A673 (cell line): ENCODE data around the gene EEFSEC. TPM values are rescaled to one million over a fixed set of nuclear protein-coding genes. Genes with fewer than 3 reads are reported as not detected.

Experiments used
- BruUV-seq: library from RNA; stranded (reverse); fragments of 400-500 nt; replicated peaks from 2 replicates; lab custom pipeline; 2021; lab: Mats Ljungman, UMichigan
- CTCF ChIA-PET: fragments of 300-600 bp; sonication (Branson Sonifier 250); formaldehyde crosslinking; loops from one replicate; lab custom pipeline; 2022; ENCODE audit warnings: antibody characterized with exemption; lab: Charles Lee
- POLR2A ChIA-PET: fragments of 300-600 bp; sonication (Branson Sonifier 250); formaldehyde crosslinking; loops from one replicate; lab custom pipeline; 2022; ENCODE audit warnings: antibody characterized with exemption; ENCODE audit not compliant: low non-redundant PET; lab: Charles Lee
- DNase-seq: peaks from one replicate; pipeline ENCODE4 v3.0.0-alpha.2; 2015; ENCODE audit warnings: low spot score
- H3K27ac ChIP-seq: fragments of 200-600 bp; sonication (generic); 2 replicates; pipeline ENCODE4 v1.5.1; 2016; ENCODE audit warnings: mixed run types, low read depth, mild to moderate bottlenecking, mixed read lengths, antibody characterized with exemption, low read length; ENCODE audit not compliant: poor library complexity, severe bottlenecking
- H3K27me3 ChIP-seq: fragments of 200-600 bp; sonication (generic); replicated peaks from 2 replicates; pipeline ENCODE4 v1.6.1; 2017; ENCODE audit warnings: mixed run types, low read depth, mild to moderate bottlenecking, mixed read lengths, antibody characterized with exemption, low read length; ENCODE audit not compliant: insufficient read depth, poor library complexity
- H3K36me3 ChIP-seq: fragments of 200-600 bp; sonication (generic); 2 replicates; pipeline ENCODE4 v1.6.1; 2016; ENCODE audit warnings: mixed run types, mild to moderate bottlenecking, mixed read lengths, antibody characterized with exemption, low read length; ENCODE audit not compliant: insufficient read depth, poor library complexity, severe bottlenecking
- H3K4me1 ChIP-seq: fragments of 200-600 bp; sonication (generic); 2 replicates; pipeline ENCODE4 v1.6.1; 2017; ENCODE audit warnings: mixed run types, mild to moderate bottlenecking, mixed read lengths, antibody characterized with exemption, low read length; ENCODE audit not compliant: insufficient read depth, poor library complexity, severe bottlenecking
- H3K4me3 ChIP-seq: fragments of 200-600 bp; sonication (generic); 2 replicates; pipeline ENCODE4 v1.5.1; 2016; ENCODE audit warnings: low read depth, mixed run types, mild to moderate bottlenecking, mixed read lengths, low read length; ENCODE audit not compliant: poor library complexity, severe bottlenecking
- H3K9me3 ChIP-seq: fragments of 200-600 bp; sonication (generic); 2 replicates; pipeline ENCODE4 v1.6.1; 2016; ENCODE audit warnings: mixed run types, low read depth, mild to moderate bottlenecking, mixed read lengths, antibody characterized with exemption, low read length; ENCODE audit not compliant: poor library complexity, severe bottlenecking
- EZH2 ChIP-seq: fragments of 200-600 bp; sonication (generic); IDR thresholded peaks from 2 replicates; pipeline ENCODE4 v1.6.1; 2017; ENCODE audit warnings: borderline replicate concordance, low read depth, mild to moderate bottlenecking, mixed read lengths, antibody characterized with exemption, low read length; ENCODE audit not compliant: poor library complexity, severe bottlenecking
- intact Hi-C: fragments of 100-400 bp; cut with micrococcal nuclease; formaldehyde crosslinking; loops from one replicate; pipeline ENCODE4 v1.10.0; 2022; ENCODE audit not compliant: unreplicated experiment
- total RNA-seq: library from RNA; stranded (reverse); gene quantifications from 2 replicates; pipeline ENCODE4 v1.2.3, GENCODE V29; 2021
- TF ChIP-seq, protein P1 (sequence below): fragments of 300-800, 200-600 bp; sonication (generic); conservative IDR thresholded peaks from 2 replicates; pipeline ENCODE4 v1.5.1; 2017; ENCODE audit warnings: low read depth, mild to moderate bottlenecking, antibody characterized with exemption, low read length, moderate library complexity, mixed read lengths

The EEFSEC gene
- total RNA-seq, 1 experiment from 2014 or later, result 19.7 TPM

DNA sequence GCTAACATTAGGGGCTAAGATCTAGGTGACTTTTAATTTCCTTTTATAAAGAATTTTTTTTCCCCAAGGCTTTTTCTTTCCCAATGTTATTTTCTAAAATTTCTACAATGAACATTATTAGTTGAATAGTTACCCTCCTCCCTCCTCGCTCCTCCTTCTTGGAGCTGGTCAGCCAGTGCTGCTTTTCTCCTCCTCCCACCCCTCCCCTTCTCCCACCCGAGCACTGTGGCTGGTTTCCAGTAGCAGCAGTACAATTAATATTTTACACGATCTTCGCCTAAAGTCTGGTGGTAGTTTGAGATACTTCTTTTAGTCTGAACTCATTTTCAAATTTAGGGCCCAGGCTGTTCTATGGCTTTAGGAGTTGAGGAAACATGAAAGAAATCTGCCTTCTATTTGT, 41.6 kb downstream of the EEFSEC start:
- intact Hi-C loops, result no loop called here
- no peaks in the 10 kb centered on the region for H3K36me3 ChIP-seq
- no peaks in the 10 kb centered on the region for H3K9me3 ChIP-seq
- no peaks in the 10 kb centered on the region for H3K4me1 ChIP-seq
- POLR2A ChIA-PET, result no interaction called here
- no peaks in the 10 kb centered on the region for H3K27me3 ChIP-seq
- no TSS peak for BruUV-seq
- H3K4me3 ChIP-seq, result no peak overlapping the region
- H3K27ac ChIP-seq, result no peak overlapping the region
- CTCF ChIA-PET, result no interaction called here
- TF ChIP-seq, protein P1, sequence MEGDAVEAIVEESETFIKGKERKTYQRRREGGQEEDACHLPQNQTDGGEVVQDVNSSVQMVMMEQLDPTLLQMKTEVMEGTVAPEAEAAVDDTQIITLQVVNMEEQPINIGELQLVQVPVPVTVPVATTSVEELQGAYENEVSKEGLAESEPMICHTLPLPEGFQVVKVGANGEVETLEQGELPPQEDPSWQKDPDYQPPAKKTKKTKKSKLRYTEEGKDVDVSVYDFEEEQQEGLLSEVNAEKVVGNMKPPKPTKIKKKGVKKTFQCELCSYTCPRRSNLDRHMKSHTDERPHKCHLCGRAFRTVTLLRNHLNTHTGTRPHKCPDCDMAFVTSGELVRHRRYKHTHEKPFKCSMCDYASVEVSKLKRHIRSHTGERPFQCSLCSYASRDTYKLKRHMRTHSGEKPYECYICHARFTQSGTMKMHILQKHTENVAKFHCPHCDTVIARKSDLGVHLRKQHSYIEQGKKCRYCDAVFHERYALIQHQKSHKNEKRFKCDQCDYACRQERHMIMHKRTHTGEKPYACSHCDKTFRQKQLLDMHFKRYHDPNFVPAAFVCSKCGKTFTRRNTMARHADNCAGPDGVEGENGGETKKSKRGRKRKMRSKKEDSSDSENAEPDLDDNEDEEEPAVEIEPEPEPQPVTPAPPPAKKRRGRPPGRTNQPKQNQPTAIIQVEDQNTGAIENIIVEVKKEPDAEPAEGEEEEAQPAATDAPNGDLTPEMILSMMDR, result no peak
- TF ChIP-seq EZH2, result no peak
- no peak for DNase-seq

DNA sequence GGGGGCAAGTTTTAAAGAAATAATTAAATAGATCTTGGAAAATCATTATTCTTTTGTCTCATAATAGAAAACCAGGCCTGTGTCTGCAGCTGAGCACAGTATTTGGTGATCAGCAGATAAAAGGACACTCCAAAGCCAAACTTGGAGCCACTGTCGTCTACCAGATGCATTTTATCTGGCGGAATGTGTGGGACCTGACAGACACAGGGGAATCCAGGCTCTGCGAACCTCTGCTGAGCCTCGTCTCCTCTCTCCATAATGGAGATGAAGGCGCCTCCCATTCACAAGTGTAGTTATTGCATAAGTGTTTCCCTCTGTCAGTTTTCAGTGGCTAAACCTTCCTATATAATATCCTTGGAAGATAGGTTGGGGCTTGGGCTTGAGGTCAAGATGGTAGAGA, 42.1 kb downstream of the EEFSEC start:
- no peaks in the 10 kb centered on the region for H3K27me3 ChIP-seq
- ChIA-PET CTCF (no interaction called here), POLR2A (no interaction called here)
- H3K36me3 ChIP-seq, result no peaks in the 10 kb centered on the region
- H3K9me3 ChIP-seq, result no peaks in the 10 kb centered on the region
- no peak for TF ChIP-seq EZH2
- TF ChIP-seq, protein P1, result no peak
- H3K27ac ChIP-seq, result no peak overlapping the region
- DNase-seq, result no peak
- no TSS peak for BruUV-seq
- no peak overlapping the region for H3K4me3 ChIP-seq
- intact Hi-C loops, result no loop called here
- no peaks in the 10 kb centered on the region for H3K4me1 ChIP-seq

DNA sequence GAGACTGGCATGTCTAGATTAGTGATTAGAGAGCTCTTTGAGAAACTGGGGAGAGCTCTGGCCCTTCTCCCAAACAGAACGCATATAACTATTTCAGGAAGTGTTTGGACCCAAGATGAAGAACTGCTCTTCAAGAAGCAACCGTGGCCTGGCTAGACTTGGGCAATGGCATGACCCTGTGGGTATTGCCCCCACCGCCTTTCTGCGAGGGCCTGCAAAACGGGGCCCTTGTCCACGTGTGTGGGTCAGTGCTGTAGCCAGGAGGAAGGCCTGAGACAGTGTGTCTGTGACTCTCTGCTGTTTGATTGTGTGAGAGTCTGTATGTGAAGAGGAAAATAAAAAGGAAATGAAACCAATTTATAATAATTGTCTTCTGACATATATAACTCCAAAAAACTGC, 42.5 kb downstream of the EEFSEC start:
- ChIA-PET CTCF (no interaction called here), POLR2A (no interaction called here)
- no peaks in the 10 kb centered on the region for H3K27me3 ChIP-seq
- H3K4me1 ChIP-seq, result no peaks in the 10 kb centered on the region
- no TSS peak for BruUV-seq
- intact Hi-C loops, result no loop called here
- TF ChIP-seq, protein P1, result no peak
- no peak for TF ChIP-seq EZH2
- H3K36me3 ChIP-seq, result no peaks in the 10 kb centered on the region
- H3K4me3 ChIP-seq, result no peak overlapping the region
- DNase-seq, result no peak
- no peak overlapping the region for H3K27ac ChIP-seq
- no peaks in the 10 kb centered on the region for H3K9me3 ChIP-seq
